ENCODE data around the gene RGS4. TPM values are rescaled to one million over a fixed set of nuclear protein-coding genes. Genes with fewer than 3 reads are reported as not detected.

RGS4 gene
- total RNA-seq, 1 experiment from 2014 or later, result not detected

DNA sequence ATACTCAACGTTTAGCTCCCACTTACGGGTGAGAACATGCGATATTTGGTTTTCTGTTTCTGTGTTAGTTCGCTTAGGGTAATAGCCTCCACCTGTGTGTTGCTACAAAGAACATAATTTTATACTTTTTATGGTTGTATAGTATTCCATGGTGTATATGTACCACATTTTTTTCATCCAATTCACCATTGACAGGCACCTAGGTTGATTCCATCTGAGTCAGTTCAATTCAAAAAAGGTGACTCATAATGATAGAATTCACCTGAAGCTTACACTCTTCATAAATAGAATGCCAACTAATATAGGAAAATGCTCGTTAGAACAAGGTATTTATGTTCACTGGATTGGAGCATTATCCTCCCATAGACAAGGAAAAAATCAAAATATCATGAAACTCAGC is 38.5 kb downstream of the RGS4 start:
- Histone ChIP-seq H3K23me2 (ENCODE audit: insufficient read length, low read depth, low read length, poor library complexity, severe bottlenecking) (no peaks in the 10 kb centered on the region), H3K9me3 (ENCODE audit: control insufficient read depth, low read depth, low read length) (no peaks in the 10 kb centered on the region), H2BK120ac (ENCODE audit: low read depth, low read length, poor library complexity, severe bottlenecking) (no peak overlapping the region), H3K18ac (ENCODE audit: insufficient read length, low read depth, low read length) (no peak overlapping the region), H3K79me1 (ENCODE audit: insufficient read depth, low read depth, low read length, poor library complexity, severe bottlenecking) (no peaks in the 10 kb centered on the region), H2BK5ac (ENCODE audit: insufficient read length, low read length) (no peak overlapping the region), H3K4ac (ENCODE audit: low read depth, low read length) (no peak overlapping the region), H3T11ph (ENCODE audit: low read length) (no peak overlapping the region), H3K4me2 (ENCODE audit: insufficient read depth, insufficient read length, low read length) (no peak overlapping the region), H2AK5ac (ENCODE audit: insufficient read length, low read length) (no peak overlapping the region), H4K20me1 (ENCODE audit: control insufficient read depth, insufficient read depth, insufficient read length) (no peaks in the 10 kb centered on the region), H2BK15ac (ENCODE audit: low read depth, low read length) (no peak overlapping the region), H3K4me1 (ENCODE audit: insufficient read depth, low read length) (no peaks in the 10 kb centered on the region), H3K27ac (ENCODE audit: insufficient read length, low read depth, low read length) (no peak overlapping the region), H3K23ac (ENCODE audit: insufficient read length, low read depth, low read length) (no peak overlapping the region), H3K56ac (ENCODE audit: insufficient read length, low read depth, low read length) (no peak overlapping the region), H4K8ac (replicated peaks; ENCODE audit: insufficient read length, low read depth, low read length) (no peak overlapping the region), H2AFZ (ENCODE audit: low read length) (no peak overlapping the region), H4K5ac (ENCODE audit: insufficient read length, low read depth, low read length) (no peak overlapping the region), H3K27me3 (ENCODE audit: insufficient read depth, low read length) (no peaks in the 10 kb centered on the region), H3K14ac (ENCODE audit: insufficient read depth, low read length) (no peak overlapping the region), H3K79me2 (ENCODE audit: insufficient read depth, low read length) (no peaks in the 10 kb centered on the region), H4K91ac (ENCODE audit: insufficient read length, low read depth, low read length) (no peak overlapping the region), H3K9ac (ENCODE audit: extremely low read depth, insufficient read length, low read length) (no peak overlapping the region), H2BK12ac (ENCODE audit: insufficient read length, low read depth, low read length) (no peak overlapping the region), H2BK20ac (ENCODE audit: low read depth, low read length, poor library complexity, severe bottlenecking) (no peak overlapping the region)
- no CpG with 5 or more reads among the region's 5 CpGs for WGBS (ENCODE audit: extremely low coverage, insufficient read length, low lambda C conversion rate)
- Mint-ChIP-seq H3K9me3 (peaks cover 6 to 13% of the 10 kb centered on the region in 2 experiments), H3K27me3 (ENCODE audit: low read depth) (no peaks in the 10 kb centered on the region), H3K4me1 (no peaks in the 10 kb centered on the region), H3K36me3 (ENCODE audit: insufficient read depth in 1 of 3, low read depth in 3 of 3) (peaks cover 3 to 6% (median 4%) of the 10 kb centered on the region in 3 experiments; a peak in 4 of 7 replicates), H3K4me3 (no peak overlapping the region), H3K27ac (no peak overlapping the region)
- no peak for DNase-seq
- TF ChIP-seq, protein P1, sequence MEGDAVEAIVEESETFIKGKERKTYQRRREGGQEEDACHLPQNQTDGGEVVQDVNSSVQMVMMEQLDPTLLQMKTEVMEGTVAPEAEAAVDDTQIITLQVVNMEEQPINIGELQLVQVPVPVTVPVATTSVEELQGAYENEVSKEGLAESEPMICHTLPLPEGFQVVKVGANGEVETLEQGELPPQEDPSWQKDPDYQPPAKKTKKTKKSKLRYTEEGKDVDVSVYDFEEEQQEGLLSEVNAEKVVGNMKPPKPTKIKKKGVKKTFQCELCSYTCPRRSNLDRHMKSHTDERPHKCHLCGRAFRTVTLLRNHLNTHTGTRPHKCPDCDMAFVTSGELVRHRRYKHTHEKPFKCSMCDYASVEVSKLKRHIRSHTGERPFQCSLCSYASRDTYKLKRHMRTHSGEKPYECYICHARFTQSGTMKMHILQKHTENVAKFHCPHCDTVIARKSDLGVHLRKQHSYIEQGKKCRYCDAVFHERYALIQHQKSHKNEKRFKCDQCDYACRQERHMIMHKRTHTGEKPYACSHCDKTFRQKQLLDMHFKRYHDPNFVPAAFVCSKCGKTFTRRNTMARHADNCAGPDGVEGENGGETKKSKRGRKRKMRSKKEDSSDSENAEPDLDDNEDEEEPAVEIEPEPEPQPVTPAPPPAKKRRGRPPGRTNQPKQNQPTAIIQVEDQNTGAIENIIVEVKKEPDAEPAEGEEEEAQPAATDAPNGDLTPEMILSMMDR (conservative IDR thresholded peaks at IDR 0.05), result no peak
